ENCODE data around the gene RGS9.

Gene RGS9

DNA sequence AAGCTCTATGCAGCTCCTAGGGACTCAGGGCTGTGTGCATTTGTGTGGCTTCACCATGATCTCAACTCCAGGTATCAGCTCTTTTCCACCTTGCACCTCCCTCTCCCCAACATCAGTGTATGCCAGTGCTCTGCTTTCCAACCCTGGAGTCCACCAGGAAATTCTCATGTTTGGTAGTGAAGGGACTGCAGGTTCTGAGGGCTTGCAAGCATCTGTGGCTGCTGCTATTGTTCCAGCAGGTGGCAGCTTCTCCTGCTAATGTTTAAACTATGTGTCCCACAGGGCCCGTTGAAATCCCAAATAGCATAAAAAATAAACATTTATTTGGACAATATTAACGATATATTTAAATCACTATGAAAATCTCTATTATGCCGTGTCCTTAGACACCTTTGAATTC is 82.0 kb downstream of the RGS9 start:
- DNase-seq (ENCODE audit: low spot score): no peak

DNA sequence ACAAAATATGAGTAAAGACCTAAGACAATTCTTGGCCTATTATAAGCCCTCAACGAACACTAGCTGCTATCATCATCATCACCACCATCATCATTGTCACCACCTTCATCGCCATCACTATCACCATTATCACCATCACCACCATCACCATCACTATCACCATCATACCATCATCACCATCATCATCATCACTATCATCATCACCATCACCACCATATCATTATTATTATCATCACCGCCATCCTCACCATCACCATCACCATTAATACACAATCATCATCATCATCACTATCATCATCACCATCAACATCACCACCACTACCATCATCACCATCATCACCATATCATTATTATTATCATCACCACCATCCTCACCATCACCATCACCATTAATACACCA is 82.5 kb downstream of the RGS9 start:
- DNase-seq (ENCODE audit: low spot score): no peak

DNA sequence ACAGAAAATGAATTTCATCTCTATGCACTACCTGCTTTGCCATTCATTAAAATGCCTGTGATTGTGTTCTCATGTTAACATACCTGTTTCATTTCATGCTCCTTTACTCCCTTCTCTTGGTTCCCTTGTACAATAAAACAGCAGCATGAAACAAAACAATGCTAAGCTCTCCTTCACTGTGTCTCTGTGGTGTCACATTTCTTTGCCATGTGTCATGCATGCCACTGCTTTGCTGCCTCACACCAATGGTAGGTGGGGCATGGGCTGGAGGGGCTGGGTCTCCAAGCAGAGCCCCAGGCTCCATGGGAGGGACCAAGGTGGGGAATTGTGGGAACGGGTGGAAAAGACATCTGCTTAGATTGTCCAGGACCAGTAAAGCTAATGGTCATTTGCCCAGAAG is 83.6 kb downstream of the RGS9 start:
- DNase-seq (ENCODE audit: low spot score): peak; percentile 36

DNA sequence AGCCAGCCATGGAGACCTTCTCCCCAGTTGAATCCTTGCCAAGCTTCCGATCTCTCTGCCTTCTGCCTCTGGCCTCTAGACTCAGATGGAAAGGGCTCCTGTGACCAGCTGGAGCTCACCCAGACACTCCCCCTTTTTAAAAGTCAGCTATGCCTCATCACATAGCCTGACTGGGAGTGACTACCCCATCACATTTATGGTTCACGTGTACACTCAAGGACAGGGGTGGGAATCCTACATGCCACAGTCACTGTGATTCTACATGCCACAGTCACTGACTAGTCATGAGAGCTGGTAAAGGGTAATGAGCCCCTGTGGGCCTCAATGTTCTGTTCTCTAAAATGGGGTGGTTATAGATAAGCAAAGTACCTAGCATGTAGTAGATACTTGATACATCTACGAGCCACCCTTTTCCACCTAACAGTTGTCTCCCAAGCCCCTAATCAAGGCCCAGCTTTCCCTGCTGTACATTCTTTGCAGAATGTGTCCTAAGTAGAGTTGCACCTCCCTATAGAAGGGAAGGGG is 85.1 kb downstream of the RGS9 start:
- DNase-seq (ENCODE audit: low spot score): peak; percentile 23

DNA sequence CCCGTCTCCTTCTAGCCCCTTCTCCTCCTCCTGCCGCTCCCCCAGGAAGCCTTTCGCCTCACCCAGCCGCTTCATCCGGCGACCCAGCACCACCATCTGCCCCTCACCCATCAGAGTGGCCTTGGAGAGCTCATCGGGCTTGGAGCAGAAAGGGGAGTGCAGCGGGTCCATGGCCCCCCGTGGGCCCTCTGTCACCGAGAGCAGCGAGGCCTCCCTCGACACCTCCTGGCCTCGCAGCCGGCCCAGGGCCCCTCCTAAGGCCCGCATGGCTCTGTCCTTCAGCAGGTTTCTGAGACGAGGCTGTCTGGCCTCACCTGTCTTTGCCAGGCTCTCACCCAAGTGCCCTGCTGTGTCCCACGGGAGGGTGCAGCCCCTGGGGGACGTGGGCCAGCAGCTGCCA is 87.9 kb downstream of the RGS9 start:
- no peak for DNase-seq (ENCODE audit: low spot score)

DNA sequence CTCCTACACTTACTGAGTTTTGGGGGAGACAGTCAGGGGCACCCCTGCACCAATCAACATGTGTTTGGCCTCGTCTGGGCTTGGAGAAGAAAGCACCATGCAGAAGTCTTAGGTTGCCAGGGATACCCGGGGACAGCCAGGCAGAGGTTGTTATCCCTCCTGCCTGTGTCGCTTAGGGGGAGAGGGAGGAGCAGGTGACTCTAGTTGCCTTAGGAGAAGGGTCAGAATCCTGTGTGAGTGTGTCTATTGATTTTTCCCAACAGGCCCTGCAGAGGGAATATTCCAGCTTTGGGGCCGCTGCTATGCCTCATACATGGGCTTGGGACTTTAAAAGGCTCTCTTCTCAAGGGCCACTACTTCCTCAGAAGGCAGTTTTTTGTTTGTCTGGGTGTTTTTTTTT is 89.1 kb downstream of the RGS9 start:
- DNase-seq (ENCODE audit: low spot score): no peak

DNA sequence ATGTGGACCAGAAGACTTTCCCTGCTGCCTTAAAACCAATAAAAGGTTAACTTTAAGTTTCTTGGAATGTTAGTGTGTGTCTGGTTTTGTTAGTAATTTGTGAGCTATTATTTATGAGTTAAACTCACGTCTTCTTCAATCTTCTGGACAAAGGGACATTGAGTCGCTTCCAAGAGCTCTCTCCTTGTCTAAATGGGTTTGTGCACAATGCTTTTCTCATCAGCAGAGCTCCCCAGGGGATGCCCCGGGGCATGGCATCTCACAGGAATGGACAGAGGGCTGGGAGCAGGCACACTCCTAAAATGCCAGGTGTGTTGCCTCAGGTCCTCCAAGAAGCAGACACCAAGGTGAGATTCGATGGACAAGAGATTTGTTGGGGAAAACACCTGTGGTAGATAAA is 90.5 kb downstream of the RGS9 start:
- DNase-seq (ENCODE audit: low spot score): no peak

DNA sequence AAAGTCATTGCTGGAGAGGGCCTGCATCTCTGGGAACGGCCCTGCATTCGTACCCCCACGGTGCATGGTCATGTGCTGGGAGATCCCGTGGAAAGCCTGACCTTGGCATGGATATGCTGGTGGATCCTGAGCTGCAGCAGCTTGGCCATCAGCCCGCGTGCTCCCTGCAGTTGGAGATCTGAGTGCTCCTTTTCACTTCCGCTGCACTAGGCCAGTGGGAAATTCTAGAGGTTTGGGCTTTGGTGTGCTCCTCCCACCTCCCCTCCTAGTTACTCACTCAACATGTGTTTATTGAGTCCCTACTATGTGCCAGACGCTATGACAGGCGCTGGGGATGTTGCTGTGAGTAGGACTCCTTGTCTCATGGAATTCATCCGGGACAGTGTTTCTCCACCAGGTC is 91.1 kb downstream of the RGS9 start:
- DNase-seq (ENCODE audit: low spot score): no peak

DNA sequence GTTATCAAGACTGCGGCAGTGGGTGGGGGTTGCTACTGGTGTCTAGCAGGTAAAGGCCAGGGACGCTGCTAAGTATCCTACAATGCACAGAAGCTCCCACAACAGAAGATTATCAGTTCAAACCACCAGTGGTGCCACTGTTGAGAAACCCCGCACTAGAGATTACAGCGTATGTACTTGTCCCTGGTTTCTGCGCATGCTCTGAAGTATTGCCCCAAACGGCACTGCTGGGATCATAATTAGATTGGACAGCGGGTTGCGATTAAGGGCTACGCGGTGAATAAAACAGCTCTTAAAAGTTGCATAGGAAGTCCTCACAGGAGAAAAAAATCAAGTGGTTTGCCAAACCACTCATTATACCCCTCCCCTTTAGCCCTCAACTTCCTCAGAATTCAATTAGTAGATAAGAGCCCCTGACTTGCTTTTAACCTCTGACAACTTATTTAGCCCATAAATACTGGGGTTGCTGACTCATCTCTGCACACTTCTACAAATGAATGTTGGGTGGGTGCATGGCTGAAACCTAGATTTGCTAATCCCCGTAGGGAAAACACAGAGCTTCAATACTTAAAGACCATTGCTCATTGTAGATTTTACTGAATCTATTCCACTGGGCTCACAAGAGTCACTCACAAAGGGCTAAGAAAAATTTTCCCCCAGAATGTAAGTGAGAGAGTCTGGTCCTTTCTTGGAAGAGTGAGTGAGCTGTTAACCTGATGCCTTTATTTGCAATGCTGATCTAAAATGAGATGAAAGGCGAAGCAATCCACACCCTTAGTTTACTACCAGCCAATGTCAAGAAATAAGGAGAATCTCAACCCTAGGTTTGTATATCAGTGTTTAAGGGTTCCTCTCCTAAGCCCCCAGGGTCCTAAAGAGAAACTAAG is 91.8 kb downstream of the RGS9 start:
- no peak for DNase-seq (ENCODE audit: low spot score)

DNA sequence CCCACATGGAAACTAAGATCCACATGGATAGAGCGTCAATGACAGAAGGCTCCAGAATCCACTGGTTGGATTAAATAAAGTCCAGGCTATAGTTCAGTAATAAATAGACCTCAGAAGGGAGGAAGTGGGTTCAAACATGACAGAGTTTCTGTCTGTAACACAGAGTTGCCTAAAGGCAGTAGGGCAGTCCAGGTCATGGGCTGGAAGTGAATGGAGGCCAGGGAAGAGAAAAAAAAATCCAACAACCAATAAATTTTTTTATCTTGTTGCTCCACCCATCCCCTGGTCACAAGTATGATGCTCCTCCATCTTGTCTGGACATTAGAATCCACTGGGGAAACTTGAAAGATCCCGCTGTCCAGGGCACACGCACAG is 92.4 kb downstream of the RGS9 start:
- no peak for DNase-seq (ENCODE audit: low spot score)

DNA sequence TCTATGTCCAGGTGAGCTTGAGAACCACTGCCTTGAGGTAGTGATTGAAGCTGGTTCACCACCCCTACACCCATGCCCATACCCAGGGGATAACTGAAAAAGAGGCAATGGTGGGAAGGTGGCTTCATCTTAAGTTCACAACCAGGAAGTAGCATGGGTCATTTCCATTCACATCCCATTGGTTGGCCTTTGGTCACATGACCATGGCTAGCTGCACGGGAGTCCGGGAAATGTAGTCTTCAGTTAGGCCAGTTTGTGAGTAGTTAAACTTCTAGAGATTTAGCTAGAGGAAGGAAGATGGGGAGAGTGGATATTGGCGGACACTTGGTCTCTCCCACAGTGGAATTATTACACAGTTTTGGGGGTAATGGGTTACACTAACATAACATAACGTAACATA is 92.9 kb downstream of the RGS9 start:
- DNase-seq (ENCODE audit: low spot score): no peak

DNA sequence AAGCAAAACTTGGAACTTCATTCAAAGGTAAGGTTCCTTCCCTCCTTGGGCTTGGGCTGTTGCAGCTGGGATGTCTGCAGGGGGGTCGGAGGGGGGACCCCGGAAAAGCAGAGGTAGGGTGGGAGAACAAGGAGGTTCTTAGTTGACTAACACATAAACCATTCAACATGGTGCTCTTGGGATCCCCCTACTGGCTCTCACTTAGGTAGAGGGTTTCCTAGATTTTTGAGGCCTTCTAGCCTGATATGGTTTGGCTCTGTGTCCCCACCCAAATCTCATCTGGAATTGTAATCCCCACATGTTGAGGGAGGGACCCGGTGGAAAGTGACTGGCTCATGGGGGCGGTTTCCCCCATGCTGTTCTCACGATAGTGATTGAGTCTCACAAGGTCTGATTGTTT is 93.9 kb downstream of the RGS9 start:
- DNase-seq (ENCODE audit: low spot score): no peak

DNA sequence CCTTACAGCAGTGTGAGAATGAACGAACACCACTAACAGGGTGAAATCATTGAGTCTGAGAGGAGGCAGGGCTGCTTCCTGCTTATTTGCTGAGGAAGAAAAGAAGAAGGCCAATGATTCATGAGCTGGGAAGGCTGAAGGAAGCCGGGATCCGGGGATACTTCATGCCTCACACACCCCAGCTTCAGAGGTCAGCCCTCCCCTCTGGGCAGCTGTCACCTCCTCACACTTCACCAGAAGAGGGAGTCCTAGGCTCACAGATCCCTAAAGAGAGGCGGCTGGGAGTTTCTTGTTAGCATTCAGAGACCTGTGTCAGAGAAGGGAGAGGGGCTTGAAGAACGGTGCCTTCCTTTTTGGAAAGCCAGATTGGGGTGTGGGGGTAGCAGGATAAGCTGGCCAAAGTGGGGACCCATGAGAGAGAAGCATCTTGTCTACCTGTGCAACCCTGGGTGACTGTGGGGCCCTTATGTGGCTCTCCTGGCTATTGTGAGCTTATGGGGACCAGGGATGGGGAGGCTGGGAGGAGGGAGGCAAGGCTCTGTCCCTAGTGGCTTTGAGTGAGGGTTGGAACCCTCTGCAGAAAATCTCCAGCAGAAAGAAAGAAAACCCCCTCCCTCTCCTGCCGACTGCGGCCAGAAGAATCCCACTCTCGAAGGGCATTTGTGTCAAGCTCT is 94.6 kb downstream of the RGS9 start:
- DNase-seq (ENCODE audit: low spot score): peak; percentile 95

DNA sequence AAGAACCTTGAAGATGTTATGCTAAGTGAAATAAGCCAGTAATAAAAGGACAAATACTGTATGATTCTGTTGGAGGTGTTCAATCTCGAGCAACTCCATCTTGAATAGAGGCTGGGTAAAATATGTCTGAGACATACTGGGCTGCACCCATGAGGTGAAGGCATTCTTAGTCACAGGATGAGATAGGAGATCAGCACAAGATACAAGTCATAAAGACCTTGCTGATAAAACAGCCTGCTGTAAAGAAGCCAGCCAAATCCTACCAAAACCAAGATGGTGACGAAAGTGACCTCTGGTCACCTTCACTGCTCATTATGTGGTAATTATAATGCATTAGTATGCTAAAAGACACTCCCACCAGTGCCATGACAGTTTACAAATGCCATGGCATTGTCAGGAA is 98.1 kb downstream of the RGS9 start:
- DNase-seq (ENCODE audit: low spot score): no peak

DNA sequence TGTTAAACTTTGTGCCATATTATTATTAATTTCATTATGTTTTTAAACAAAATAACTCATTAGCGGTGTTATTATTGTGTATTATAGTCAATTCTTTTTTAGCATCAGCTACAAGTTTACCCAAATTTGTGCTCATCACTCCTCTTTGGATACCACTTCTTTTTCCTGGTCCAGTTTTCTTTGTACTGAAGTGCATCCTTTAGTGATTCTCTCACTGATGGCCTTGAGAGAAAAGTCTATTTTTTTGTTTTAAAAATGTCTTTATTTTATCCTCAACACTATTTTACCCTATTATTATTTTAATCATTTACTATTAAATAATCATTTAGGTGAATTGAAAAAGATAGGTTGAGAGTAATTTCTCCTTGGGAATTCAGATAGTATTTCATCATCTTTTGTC is 99.2 kb downstream of the RGS9 start:
- DNase-seq (ENCODE audit: low spot score): no peak

DNA sequence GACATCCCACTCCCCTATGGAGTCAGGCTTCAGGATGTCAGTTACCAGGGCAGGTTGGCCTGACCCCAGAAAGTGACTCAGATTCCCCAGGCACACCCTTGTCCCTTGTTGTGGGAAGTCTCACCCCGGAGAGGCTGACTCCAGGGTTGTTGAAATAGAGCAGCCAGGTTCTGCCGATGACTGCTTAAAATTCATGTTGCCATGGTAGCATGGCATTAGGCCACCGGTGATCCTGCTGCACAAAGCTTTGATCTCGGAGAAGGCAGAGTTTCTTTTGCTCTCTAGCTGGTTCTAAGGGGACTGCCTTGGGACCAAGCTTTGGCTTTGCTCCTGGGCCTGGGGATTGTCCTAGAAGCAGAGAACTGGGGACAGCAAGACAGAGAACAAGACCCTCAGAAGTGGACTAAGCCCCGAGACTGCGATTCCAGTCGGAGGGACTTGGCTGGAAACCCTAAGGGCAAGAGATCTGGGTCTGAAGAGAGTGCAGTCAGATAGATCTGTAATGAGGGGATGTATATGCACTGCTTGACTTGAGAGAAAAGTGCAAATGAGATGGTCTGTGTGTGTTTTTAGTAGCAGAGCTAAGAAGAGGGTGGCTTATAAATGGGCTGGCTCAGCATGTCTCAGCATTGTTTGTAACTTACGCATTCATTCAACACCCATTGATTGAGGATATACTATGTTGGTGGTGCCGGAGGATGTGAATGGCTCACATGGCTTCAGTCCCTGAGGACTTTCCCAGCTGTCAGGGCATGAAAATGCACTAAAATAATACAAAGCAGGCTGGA is 106.9 kb downstream of the RGS9 start:
- DNase-seq (ENCODE audit: low spot score): peak; percentile 48

DNA sequence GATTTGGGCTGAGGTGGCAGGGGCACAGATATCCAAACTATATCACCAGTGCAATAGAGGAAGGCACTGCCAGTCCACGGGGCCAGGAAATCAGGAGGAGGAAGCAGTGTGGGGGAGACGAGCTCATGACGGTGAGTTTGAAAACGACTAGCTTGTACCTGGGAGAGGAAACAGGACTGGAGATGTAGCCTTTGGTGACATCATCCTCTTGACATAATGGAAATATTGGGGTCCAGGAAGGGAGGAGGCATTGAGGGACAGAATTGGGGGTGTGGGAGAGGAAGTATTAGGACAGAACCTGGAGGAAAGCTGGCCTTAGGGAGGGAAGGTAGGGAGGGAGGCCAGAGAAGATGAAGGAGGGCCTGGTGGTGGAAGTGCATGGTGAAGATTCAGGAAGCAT is 109.1 kb downstream of the RGS9 start:
- no peak for DNase-seq (ENCODE audit: low spot score)

DNA sequence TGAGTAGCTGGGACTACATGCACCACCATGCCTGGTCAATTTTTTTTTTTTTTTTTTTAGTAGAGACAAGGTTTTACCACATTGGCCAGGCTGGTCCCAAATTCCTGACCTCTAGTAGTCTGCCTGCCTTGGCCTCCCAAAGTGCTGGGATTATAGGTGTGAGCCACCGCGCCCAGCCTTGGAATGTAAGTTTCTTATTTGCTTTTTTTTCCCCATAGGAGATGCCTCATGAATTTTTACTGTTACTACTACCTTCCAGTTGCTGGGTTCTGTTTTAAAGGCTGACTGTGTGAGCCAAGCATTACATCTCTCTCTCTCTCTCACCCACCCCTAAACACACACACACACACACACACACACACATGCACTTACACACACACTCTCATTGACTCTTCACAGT is 112.6 kb downstream of the RGS9 start:
- no peak for DNase-seq (ENCODE audit: low spot score)

DNA sequence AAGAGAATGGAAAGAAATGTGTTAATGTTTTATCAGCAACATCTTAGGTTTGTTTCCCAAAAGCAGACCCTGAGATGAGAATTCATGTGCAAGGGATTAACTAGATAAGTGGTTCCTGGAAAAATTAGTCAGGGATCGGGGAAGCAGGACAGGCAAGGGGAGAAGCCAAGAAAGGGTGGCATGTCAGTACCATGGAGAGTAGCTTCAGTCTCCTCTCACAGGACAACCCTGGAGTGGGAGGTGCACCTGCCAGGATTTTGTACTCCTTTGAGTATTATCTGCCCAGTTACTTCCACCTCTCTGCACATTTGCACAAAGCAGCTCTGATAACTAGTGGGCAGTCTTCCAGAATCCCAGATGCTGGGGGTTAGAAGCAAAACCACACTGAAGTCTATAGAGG is 117.0 kb downstream of the RGS9 start:
- peak; percentile 31 for DNase-seq (ENCODE audit: low spot score)

DNA sequence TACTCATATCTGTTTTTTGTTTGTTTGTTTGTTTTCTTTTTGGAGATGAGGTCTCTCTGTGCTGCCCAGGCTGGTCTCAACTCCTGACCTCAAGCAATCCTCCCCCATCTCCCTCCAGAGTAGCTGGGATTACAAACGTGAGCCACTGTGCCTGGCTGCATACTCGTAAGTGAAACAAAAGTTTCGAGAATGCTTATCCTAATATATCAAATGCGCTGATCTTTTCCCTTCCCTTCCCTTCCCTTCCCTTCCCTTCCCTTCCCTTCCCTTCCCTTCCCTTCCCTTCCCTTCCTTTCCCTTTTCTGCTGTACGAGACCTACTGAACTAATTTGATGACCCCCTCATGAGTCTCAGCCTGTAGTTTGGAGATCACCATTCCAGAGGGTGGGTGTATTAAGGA is 122.1 kb downstream of the RGS9 start:
- no peak for DNase-seq (ENCODE audit: low spot score)

DNA sequence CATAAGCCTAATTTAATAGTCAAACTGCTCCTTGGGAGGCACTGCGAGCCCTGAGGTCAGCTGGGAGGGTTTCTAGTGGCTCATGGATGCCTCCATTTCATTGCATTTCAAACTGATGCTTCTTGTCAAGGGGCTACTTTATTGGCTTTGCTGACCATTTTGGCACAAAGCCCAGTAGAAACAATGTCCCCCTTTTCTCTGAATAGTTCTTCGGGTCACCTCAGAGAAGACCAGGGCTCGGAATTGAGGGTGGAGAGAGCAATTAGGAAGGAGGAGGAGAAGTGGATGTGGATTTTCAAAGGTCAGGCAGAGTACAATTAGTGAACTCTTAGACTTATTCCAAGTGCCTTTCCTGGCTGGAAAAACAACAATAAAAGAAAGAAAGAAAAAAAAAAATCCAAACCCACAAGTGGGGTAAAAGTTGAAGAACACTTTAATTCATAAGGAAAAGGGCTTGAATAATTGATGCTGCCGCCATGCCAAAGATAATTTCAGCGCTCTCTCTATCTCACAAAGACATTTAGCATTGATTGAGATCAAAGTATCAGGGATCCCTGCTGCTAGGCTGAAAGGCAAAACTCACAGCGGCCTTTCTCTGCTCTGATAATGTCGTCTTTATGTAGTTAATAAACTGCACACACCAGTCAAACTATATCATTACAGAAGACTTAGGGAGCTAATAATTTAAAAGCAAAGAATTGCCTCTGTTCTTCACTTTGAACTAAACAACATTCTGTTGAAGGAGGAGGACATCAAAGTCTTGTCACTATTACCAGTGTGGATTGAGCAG is 122.7 kb downstream of the RGS9 start:
- no peak for DNase-seq (ENCODE audit: low spot score)

DNA sequence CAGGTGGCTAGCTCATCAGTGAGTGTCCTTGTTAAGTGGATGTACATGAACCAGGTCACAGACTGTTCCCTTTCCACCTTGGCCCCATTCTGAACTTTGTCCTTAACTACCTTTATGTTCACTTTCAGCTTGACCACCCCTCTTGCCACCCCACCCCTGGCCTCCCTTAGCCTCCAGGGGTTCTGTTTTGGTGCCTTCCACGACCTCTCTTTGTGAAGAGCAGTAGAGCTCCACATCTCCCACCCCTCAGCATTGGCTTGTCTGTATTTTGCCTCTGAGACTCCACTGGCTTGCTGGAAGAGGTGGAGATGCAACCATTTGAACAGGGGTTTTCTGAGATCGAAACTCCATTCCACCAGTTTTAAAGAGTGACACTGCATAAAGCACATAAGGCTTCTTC is 123.5 kb downstream of the RGS9 start:
- DNase-seq (ENCODE audit: low spot score): no peak
